GM12874 (cell line): ENCODE results near the gene SOX12.

Experiments used
- CTCF ChIP-seq: IDR thresholded peaks from 2 replicates; pipeline ENCODE4 v1.5.1; 2011; ENCODE audit warnings: low read depth, mild to moderate bottlenecking, control low read depth, low read length, moderate library complexity; ENCODE audit not compliant: insufficient read depth

Gene SOX12

GRCh38 chr20:378961-379336 lies 53.6 kb downstream of the SOX12 start:
- no peak for TF ChIP-seq CTCF
